HG02642 (cell line): Measurements from ENCODE around the gene DNAH2.

Source experiments
- ATAC-seq: cut with Tn5 transposase; IDR thresholded peaks from one replicate; pipeline ENCODE4 v1.9.1; 2021; ENCODE audit warnings: mild to moderate bottlenecking; ENCODE audit not compliant: unreplicated experiment, poor library complexity

DNAH2 gene

DNA sequence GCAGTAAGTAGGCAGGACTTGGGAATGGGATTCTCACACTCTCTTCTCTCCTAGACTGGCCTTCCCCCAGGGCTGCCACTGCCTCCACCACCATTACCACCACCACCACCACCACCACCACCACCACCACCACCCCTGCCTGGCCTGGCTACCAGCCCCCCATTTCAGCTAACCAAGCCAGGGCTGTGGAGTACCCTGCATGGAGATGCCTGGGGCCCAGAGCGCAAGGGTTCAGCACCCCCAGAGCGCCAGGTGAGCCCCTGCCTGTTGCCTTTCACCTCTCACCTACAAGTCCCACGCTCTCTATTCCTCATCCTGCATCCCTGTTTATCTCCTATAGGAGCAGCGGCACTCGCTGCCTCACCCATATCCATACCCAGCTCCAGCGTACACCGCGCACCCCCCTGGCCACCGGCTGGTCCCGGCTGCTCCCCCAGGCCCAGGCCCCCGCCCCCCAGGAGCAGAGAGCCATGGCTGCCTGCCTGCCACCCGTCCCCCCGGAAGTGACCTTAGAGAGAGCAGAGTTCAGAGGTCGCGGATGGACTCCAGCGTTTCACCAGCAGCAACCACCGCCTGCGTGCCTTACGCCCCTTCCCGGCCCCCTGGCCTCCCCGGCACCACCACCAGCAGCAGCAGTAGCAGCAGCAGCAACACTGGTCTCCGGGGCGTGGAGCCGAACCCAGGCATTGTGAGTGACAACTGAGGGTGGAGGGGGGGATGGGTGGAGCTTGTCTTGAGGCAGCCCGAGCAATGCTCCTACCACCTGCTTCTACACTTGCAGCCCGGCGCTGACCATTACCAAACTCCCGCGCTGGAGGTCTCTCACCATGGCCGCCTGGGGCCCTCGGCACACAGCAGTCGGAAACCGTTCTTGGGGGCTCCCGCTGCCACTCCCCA is 129.5 kb downstream of the DNAH2 start:
- no peak for ATAC-seq

DNA sequence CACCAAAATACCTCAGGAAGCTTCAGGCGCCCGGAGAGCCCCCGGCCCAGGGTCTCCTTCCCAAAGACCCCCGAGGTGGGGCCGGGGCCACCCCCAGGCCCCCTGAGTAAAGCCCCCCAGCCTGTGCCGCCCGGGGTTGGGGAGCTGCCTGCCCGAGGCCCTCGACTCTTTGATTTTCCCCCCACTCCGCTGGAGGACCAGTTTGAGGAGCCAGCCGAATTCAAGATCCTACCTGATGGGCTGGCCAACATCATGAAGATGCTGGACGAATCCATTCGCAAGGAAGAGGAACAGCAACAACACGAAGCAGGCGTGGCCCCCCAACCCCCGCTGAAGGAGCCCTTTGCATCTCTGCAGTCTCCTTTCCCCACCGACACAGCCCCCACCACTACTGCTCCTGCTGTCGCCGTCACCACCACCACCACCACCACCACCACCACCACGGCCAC is 130.6 kb downstream of the DNAH2 start:
- no peak for ATAC-seq

GRCh38 chr17:7848739-7849129 is 131.2 kb downstream of the DNAH2 start:
- no peak for ATAC-seq

GRCh38 chr17:7849130-7849750 is 131.7 kb downstream of the DNAH2 start:
- ATAC-seq: no peak

DNA sequence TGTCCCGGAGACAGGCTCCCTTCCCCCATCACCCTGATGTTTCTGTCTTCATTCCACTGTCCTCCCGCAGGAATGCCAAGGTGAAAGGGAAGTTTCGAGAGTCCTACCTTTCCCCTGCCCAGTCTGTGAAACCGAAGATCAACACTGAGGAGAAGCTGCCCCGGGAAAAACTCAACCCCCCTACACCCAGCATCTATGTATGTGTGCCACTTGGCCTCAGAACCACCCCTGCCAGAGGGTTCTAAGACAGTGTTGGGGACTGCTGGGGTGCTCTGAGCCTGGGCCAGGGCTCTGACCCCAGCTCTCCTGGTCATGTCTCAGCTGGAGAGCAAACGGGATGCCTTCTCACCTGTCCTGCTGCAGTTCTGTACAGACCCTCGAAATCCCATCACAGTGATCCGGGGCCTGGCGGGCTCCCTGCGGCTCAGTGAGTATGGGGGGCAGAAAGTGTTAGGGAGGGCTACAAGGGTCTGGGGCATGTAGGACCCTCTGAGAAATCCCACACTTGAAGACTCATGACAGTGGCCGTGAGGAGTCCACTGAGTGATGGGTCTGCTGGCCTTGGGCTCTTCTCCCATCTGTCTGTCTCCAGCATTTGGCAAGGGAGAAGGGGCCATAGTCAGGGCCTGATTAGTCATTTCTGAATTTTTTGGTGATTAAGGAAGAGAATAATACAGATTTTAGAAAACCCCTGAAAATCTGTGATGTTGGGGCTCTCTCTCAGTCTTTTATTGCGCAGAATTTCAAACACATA is 132.4 kb downstream of the DNAH2 start:
- no peak for ATAC-seq

DNA sequence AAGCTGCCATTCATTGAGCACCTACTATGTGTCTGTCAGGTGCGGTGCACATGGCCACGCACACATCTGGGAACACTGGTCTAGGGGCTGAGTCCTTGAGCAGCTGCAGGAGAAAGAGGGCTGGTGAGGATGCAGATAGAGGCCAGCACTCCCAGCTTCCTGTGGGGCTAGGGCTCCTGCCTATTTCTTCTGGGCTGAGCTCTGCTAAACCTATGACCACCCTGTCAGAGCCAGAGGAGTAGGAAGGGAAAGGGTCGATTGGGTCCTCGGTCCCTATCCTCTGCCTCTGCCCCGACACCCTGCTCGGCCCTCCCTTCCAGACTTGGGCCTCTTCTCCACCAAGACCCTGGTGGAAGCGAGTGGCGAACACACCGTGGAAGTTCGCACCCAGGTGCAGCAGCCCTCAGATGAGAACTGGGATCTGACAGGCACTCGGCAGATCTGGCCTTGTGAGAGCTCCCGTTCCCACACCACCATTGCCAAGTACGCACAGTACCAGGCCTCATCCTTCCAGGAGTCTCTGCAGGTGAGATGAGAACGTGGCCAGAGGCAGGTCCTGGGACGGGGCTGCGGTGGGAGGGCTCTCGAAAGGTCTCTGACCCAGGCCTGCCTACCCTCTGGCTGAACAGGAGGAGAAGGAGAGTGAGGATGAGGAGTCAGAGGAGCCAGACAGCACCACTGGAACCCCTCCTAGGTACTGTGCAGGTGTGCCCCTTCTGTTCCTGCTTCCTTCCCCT is 133.3 kb downstream of the DNAH2 start:
- no peak for ATAC-seq

- peak; percentile 80 for ATAC-seq
Measured at GRCh38 chr17:7851438-7852261, 134.1 kb downstream of the DNAH2 start.

DNA sequence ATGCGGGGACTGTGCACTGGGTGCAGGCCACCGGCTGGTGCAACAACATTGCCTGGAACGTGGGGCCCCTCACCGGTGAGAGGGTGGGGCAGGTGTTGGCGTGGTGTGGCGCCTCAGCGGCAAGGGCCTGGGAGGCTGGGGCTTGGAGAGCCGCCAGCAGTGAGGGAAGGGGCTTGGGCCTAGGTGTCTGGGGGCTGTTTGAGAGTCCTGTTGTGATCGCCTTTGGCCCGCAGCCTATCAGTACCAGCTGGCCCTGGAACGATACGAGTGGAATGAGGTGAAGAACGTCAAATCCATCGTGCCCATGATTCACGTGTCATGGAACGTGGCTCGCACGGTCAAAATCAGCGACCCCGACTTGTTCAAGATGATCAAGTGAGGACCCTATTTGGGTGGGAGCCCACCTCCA is 134.7 kb downstream of the DNAH2 start:
- no peak for ATAC-seq

DNA sequence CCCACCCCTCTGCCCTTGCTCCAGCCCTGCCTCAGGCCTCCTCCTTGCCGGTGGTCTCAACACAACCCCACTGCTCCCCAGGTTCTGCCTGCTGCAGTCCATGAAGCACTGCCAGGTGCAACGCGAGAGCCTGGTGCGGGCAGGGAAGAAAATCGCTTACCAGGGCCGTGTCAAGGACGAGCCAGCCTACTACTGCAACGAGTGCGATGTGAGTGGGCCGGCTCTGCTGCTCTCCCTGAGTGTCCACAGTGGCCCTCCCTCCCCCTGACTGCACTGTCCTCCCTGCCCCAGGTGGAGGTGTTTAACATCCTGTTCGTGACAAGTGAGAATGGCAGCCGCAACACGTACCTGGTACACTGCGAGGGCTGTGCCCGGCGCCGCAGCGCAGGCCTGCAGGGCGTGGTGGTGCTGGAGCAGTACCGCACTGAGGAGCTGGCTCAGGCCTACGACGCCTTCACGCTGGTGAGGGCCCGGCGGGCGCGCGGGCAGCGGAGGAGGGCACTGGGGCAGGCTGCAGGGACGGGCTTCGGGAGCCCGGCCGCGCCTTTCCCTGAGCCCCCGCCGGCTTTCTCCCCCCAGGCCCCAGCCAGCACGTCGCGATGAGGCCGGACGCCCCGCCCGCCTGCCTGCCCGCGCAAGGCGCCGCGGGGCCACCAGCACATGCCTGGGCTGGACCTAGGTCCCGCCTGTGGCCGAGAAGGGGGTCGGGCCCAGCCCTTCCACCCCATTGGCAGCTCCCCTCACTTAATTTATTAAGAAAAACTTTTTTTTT is 135.6 kb downstream of the DNAH2 start:
- no peak for ATAC-seq

DNA sequence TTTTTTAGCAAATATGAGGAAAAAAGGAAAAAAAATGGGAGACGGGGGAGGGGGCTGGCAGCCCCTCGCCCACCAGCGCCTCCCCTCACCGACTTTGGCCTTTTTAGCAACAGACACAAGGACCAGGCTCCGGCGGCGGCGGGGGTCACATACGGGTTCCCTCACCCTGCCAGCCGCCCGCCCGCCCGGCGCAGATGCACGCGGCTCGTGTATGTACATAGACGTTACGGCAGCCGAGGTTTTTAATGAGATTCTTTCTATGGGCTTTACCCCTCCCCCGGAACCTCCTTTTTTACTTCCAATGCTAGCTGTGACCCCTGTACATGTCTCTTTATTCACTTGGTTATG is 136.1 kb downstream of the DNAH2 start:
- no peak for ATAC-seq

- no peak for ATAC-seq
Measured at GRCh38 chr17:7854078-7854777, 136.7 kb downstream of the DNAH2 start.

DNA sequence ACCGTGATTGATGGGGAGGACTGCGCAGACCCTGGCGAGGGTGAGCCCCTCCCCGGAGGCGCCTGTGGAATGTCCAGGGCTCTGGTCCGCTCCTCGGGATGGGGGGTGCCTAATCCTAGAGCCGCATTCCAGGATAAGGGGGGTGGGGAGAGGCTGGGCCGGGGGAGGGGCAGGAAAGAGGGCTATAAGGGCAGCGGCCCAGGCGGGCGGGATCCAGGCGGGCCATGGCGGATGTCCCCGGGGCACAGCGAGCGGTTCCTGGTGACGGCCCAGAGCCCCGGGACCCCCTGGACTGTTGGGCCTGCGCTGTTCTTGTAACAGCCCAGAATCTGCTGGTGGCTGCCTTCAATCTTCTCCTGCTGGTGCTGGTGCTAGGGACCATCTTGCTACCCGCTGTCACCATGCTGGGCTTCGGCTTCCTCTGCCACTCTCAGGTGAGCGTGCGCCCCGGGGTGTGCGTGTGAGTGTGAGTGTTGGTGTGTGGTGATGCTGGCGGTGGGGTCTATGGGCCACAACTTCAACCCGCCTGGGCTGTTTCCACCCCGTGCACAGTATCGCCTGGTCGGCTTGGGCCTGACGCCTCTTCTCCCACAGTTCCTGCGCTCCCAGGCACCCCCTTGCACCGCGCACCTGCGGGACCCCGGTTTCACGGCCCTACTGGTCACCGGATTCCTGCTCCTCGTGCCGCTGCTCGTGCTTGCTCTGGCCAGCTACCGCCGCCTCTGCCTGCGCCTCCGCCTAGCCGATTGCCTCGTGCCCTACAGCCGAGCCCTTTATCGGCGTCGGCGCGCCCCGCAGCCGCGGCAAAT is 137.5 kb downstream of the DNAH2 start, which contains the start of gene TMEM88:
Gene TMEM88, plus strand, starts transcription at position 216 of the 809 bp plus-strand sequence. Its CDS starts 9 bp downstream, at position 225.
- ATAC-seq: no peak

DNA sequence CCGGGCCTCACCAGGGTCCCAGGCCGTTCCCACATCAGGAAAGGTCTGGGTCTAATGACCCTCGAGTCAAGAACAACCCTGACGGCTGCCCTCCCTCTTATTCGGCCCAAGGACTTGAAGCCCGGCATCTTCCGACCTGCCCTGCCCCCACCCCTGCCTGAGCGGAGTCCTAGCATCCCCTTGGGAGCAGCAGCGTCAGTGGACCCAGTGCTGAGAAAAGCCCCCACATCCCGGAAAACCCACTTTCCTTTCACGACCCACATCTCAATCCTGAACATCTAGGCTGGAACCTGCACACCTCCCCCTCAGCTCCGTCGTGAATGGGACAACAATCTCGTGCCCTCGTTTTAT is 138.1 kb downstream of the DNAH2 start:
- ATAC-seq: no peak

- ATAC-seq: no peak
Measured at GRCh38 chr17:7856011-7856810, 138.7 kb downstream of the DNAH2 start.

DNA sequence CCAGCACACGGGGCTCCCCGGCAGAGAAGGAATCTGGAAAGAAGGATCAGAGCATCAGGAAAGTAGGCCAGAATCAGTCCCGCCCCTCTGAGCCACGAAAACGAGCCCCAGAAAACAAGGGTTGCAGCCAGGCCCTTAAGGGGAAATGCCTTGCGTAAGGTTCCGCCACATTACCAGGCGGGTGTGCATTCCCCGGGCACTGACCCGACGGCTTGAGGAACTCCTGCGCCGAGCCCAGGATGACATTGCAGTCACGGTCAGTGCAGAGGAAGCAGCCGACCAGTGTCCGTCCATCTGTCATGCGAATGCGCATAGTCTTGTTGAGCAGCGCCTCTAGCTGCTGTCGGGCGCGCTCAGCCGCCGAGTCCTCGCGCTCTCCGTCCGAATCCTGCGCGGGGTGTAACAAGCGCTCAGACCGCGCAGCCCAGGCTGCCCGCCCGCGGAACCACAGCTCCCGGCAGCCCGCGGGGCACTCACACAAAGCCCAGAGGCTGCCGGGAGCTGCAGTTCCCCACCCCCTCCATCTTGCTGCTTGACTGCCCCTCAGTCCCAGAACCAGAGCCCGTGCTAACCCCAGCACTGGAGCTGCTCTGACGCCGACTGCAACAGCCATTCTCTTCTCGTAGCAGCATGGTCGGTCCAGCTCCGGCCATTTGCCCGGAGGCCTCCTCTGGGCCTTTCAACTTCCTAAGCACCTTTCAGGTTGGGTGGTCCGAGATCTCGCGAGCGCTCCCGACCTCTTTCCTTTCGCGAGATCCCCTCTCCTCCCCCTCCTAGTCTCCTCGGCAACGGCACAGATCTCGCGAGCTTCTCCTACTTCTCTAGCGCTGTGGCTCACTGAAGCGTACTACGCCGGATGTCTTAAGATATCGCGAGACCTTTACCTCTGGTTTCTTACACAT is 139.5 kb downstream of the DNAH2 start, which contains the start of gene NAA38:
Gene NAA38, minus strand, starts transcription at position 749 of the 902 bp plus-strand sequence. Its CDS starts 96 bp downstream, at position 653.
- ATAC-seq: peak; percentile 71
